HepG2 (cell line): ENCODE measurements around the gene ANKRD10. TPM values are rescaled to one million over a fixed set of nuclear protein-coding genes. Genes with fewer than 3 reads are reported as not detected.

Experiments used
- ATAC-seq: fragments of 200-7000 bp; cut with Tn5 transposase; 3 replicates; pipeline ENCODE4 v1.9.1; 2020; ENCODE audit warnings: mild to moderate bottlenecking, moderate library complexity
- BruUV-seq: library from RNA; stranded (reverse); fragments of 400-500 nt; replicated peaks from 2 replicates; lab custom pipeline; 2021; lab: Mats Ljungman, UMichigan
- CTCF ChIA-PET: fragments of 300-600 bp; formaldehyde crosslinking; extraction: SDS; loops from one replicate; lab custom pipeline; 2021; ENCODE audit warnings: low total read pairs, inconsistent platforms, low intra/inter-chr PET ratio; lab: Yijun Ruan, JAX
- POLR2A ChIA-PET: fragments of 350-600 bp; sonication (Branson Sonifier 250); formaldehyde crosslinking; loops from one replicate; lab custom pipeline; 2020; ENCODE audit warnings: antibody characterized with exemption, inconsistent platforms; lab: Yijun Ruan, JAX
- DNase-seq: peaks from one replicate; pipeline ENCODE4 v3.0.0-alpha.2; 2015; ENCODE audit warnings: low spot score
- FAIRE-seq: peaks from 3 replicates; lab custom pipeline; 2011; peaks lifted over from hg19 to GRCh38; lab: Jason Lieb, UNC
- H2AFZ ChIP-seq: one replicate; pipeline ENCODE4 v1.6.1; 2011; ENCODE audit warnings: low read length, inconsistent platforms
- H3K27ac ChIP-seq: fragments of 300-600 bp; 3 replicates; pipeline ENCODE4 v1.8.0; 2011; ENCODE audit warnings: mixed run types, mild to moderate bottlenecking, mixed read lengths, low read length, inconsistent platforms; ENCODE audit not compliant: insufficient read depth; ENCODE audit errors: extremely low read length
- H3K27me3 ChIP-seq, 2 experiments: fragments of 200-600 bp in 1 of 2; 2 replicates in 1 of 2; 3 replicates in 1 of 2; pipeline versions ENCODE4 v1.6.0 to v1.8.0; 2011; ENCODE audit warnings: low read length in 2 of 2, mild to moderate bottlenecking in 2 of 2, moderate library complexity in 2 of 2, inconsistent platforms in 1 of 2; ENCODE audit not compliant: insufficient read depth in 2 of 2, control insufficient read depth in 1 of 2
- H3K36me3 ChIP-seq, 2 experiments: fragments of 200-600 bp in 1 of 2; replicated peaks in 1 of 2; 2 replicates in 1 of 2; 3 replicates in 1 of 2; pipeline versions ENCODE4 v1.5.1 to v1.8.0; 2011; ENCODE audit warnings: low read length in 2 of 2, inconsistent platforms in 1 of 2; ENCODE audit not compliant: insufficient read depth in 2 of 2, control insufficient read depth in 1 of 2
- H3K4me1 ChIP-seq: 2 replicates; pipeline ENCODE4 v1.5.1; 2012; ENCODE audit warnings: low read length, inconsistent platforms; ENCODE audit not compliant: insufficient read depth
- H3K4me2 ChIP-seq: 2 replicates; pipeline ENCODE4 v1.6.0; 2011; ENCODE audit warnings: low read depth, low read length, inconsistent platforms
- H3K4me3 ChIP-seq, 3 experiments: fragments of 200-600 bp in 1 of 3; sonication (generic), shearing (Covaris generic) in 1 of 3; replicated peaks in 1 of 3; 2 replicates each; pipeline ENCODE4 v1.5.1; 2011 to 2016; ENCODE audit warnings: low read length in 3 of 3, inconsistent platforms in 2 of 3, low read depth in 2 of 3, mild to moderate bottlenecking in 2 of 3, control low read depth in 1 of 3, mixed read lengths in 1 of 3; ENCODE audit not compliant: insufficient read depth in 1 of 3
- H3K79me2 ChIP-seq: one replicate; pipeline ENCODE4 v1.6.1; 2011; ENCODE audit warnings: low read length, inconsistent platforms; ENCODE audit not compliant: insufficient read depth
- H3K9ac ChIP-seq: 2 replicates; pipeline ENCODE4 v1.6.0; 2011; ENCODE audit warnings: mild to moderate bottlenecking, low read depth, low read length, inconsistent platforms; ENCODE audit not compliant: insufficient read depth
- H3K9me3 ChIP-seq: 2 replicates; pipeline ENCODE4 v1.5.1; 2012; ENCODE audit warnings: mild to moderate bottlenecking, low read length
- H4K20me1 ChIP-seq: 2 replicates; pipeline ENCODE4 v1.6.0; 2011; ENCODE audit warnings: inconsistent platforms, mild to moderate bottlenecking, low read length, moderate library complexity; ENCODE audit not compliant: insufficient read depth
- ERF ChIP-seq: IDR thresholded peaks from 2 replicates; pipeline ENCODE4 v1.6.1; 2018; ENCODE audit warnings: missing biosample characterization, missing genetic modification reagents
- GATAD2A ChIP-seq: IDR thresholded peaks from 2 replicates; pipeline ENCODE4 v1.6.1; 2016
- GFI1 ChIP-seq: sonication (generic); formaldehyde crosslinking; IDR thresholded peaks from 2 replicates; pipeline ENCODE4 v1.5.0; 2020; ENCODE audit warnings: missing genetic modification reagents, mild to moderate bottlenecking, borderline replicate concordance
- IRX3 ChIP-seq: sonication (generic); formaldehyde crosslinking; IDR thresholded peaks from 2 replicates; pipeline ENCODE4 v1.8.1; 2023; ENCODE audit warnings: mild to moderate bottlenecking, low read depth, missing genetic modification reagents, borderline replicate concordance
- KDM5B ChIP-seq: sonication (generic); formaldehyde crosslinking; IDR thresholded peaks from 2 replicates; pipeline ENCODE4 v1.4.0; 2020; ENCODE audit warnings: missing genetic modification reagents, mild to moderate bottlenecking, borderline replicate concordance
- PBX2 ChIP-seq: IDR thresholded peaks from 2 replicates; pipeline ENCODE4 v1.6.1; 2016; ENCODE audit warnings: control low read depth
- PHF5A ChIP-seq: IDR thresholded peaks from one replicate; pipeline ENCODE4 v1.6.1; 2018; ENCODE audit warnings: low read depth, missing genetic modification reagents; ENCODE audit not compliant: unreplicated experiment
- RARA ChIP-seq: IDR thresholded peaks from 2 replicates; pipeline ENCODE4 v1.6.1; 2016; ENCODE audit warnings: missing genetic modification reagents, missing compliant biosample characterization
- RFXANK ChIP-seq: IDR thresholded peaks from 2 replicates; pipeline ENCODE4 v1.6.1; 2016
- ZNF142 ChIP-seq: sonication (generic); formaldehyde crosslinking; IDR thresholded peaks from 2 replicates; pipeline ENCODE4 v1.4.0; 2020; ENCODE audit warnings: missing genetic modification reagents
- ZNF784 ChIP-seq: sonication (generic); formaldehyde crosslinking; IDR thresholded peaks from 2 replicates; pipeline ENCODE4 v1.5.1; 2020; ENCODE audit warnings: missing genetic modification reagents, mild to moderate bottlenecking, borderline replicate concordance
- WGBS: methylation state at CpG from one replicate; pipeline ENCODE4 v1.1.6; 2017; ENCODE audit warnings: low lambda C conversion rate; 5-methylcytosine and 5-hydroxymethylcytosine counted together
- in situ Hi-C: cut with HindIII; loops from 2 replicates; pipeline ENCODE4 v1.10.0; 2017; ENCODE audit warnings: low pct_unique_long_range_greater_than_20kb; ENCODE audit not compliant: extremely low pct_ligation_motif_present
- intact Hi-C: fragments of 100-400 bp; cut with micrococcal nuclease; formaldehyde crosslinking; loops from one replicate; pipeline ENCODE4 v1.10.0; 2022; ENCODE audit not compliant: unreplicated experiment
- polyA plus RNA-seq, 8 experiments: library from polyadenylated mRNA; depleted of rRNA in 3 of 8; stranded (reverse) in 7 of 8; unstranded in 1 of 8; fragments of >200 nt; fragmentation: Illumina TruSeq in 4 of 8; extraction: Trizol in 4 of 8; gene quantifications; 2 replicates each; pipeline versions ENCODE4 v1.2.1 to v1.2.3, GENCODE V29; 2011 to 2016; ENCODE audit warnings: low read depth in 4 of 8, missing spikeins in 1 of 8, mixed read lengths in 1 of 8; ENCODE audit not compliant: insufficient read depth in 1 of 8
- total RNA-seq, 5 experiments: library from RNA; depleted of rRNA; stranded (reverse); fragments of >200 nt; fragmentation: Illumina TruSeq; extraction: Trizol; gene quantifications; 2 replicates each; pipeline ENCODE4 v1.2.3, GENCODE V29; 2016; ENCODE audit warnings: low read depth in 1 of 5
- TF ChIP-seq, protein P1 (sequence below): sonication (generic); formaldehyde crosslinking; conservative IDR thresholded peaks from 2 replicates; pipeline ENCODE4 v1.4.0; 2020; ENCODE audit warnings: missing genetic modification reagents

Gene ANKRD10
- total and polyA plus RNA-seq, 2 of the 13 experiments (the other 11 are each of a cell fraction or from before 2014, with no cell fraction given): 108 to 115 TPM

- Histone ChIP-seq H2AFZ (no peak overlapping the region), H3K4me1 (no peaks in the 10 kb centered on the region), H3K4me3 (no peak overlapping the region), H3K79me2 (no peaks in the 10 kb centered on the region), H3K9me3 (no peaks in the 10 kb centered on the region), H3K27me3 (no peaks in the 10 kb centered on the region), H3K36me3 (peaks cover 0 to 5% of the 10 kb centered on the region in 2 experiments; a peak in 3 of 5 replicates), H4K20me1 (no peaks in the 10 kb centered on the region), H3K4me2 (no peak overlapping the region), H3K27ac (no peak overlapping the region), H3K9ac (no peak overlapping the region)
- DNase-seq (no peak), ATAC-seq (no peak), FAIRE-seq (no peak)
- intact Hi-C loops: no loop called here
- CTCF ChIA-PET: no interaction called here
- no TSS peak for BruUV-seq
- WGBS: 95% methylated on average over 13 of the region's 13 CpGs
- POLR2A ChIA-PET: no interaction called here
- in situ Hi-C loops: no loop called here
- no peak for TF ChIP-seq GATAD2A (CRISPR knock-in tag)
- TF ChIP-seq PBX2: no peak
- TF ChIP-seq ZNF142: no peak
- TF ChIP-seq RFXANK (CRISPR knock-in tag): no peak
- TF ChIP-seq KDM5B (CRISPR knock-in tag): no peak
- no peak for TF ChIP-seq RARA
- no peak for TF ChIP-seq IRX3 (CRISPR knock-in tag)
- TF ChIP-seq ZNF784 (CRISPR knock-in tag): no peak
- TF ChIP-seq, protein P1, sequence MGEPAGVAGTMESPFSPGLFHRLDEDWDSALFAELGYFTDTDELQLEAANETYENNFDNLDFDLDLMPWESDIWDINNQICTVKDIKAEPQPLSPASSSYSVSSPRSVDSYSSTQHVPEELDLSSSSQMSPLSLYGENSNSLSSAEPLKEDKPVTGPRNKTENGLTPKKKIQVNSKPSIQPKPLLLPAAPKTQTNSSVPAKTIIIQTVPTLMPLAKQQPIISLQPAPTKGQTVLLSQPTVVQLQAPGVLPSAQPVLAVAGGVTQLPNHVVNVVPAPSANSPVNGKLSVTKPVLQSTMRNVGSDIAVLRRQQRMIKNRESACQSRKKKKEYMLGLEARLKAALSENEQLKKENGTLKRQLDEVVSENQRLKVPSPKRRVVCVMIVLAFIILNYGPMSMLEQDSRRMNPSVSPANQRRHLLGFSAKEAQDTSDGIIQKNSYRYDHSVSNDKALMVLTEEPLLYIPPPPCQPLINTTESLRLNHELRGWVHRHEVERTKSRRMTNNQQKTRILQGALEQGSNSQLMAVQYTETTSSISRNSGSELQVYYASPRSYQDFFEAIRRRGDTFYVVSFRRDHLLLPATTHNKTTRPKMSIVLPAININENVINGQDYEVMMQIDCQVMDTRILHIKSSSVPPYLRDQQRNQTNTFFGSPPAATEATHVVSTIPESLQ (CRISPR knock-in tag): no peak
- TF ChIP-seq ERF (CRISPR knock-in tag): no peak
- TF ChIP-seq PHF5A: no peak
- TF ChIP-seq GFI1 (CRISPR knock-in tag): no peak
Measured at GRCh38 chr13:110881839-110882627, 32.8 kb downstream of the ANKRD10 start.
